H9 (cell line): ENCODE measurements around the gene PPP1R9A. TPM values are rescaled to one million over a fixed set of nuclear protein-coding genes. Genes with fewer than 3 reads are reported as not detected.

Source experiments
- DNase-seq: peaks from one replicate; pipeline ENCODE4 v3.0.0-alpha.2; 2017
- H2AFZ ChIP-seq: one replicate; pipeline ENCODE4 v1.6.1; 2013; ENCODE audit warnings: mild to moderate bottlenecking, low read length, control low read depth, moderate library complexity
- H2AK5ac ChIP-seq: 2 replicates; pipeline ENCODE4 v1.6.1; 2013; ENCODE audit warnings: low read length, control low read depth, mixed read lengths; ENCODE audit not compliant: insufficient read length
- H2BK120ac ChIP-seq: one replicate; pipeline ENCODE4 v1.6.1; 2013; ENCODE audit warnings: low read depth, mild to moderate bottlenecking, low read length, control low read depth, inconsistent platforms; ENCODE audit not compliant: poor library complexity, severe bottlenecking
- H2BK12ac ChIP-seq: 2 replicates; pipeline ENCODE4 v1.6.1; 2013; ENCODE audit warnings: low read length, control low read depth, mixed read lengths, low read depth; ENCODE audit not compliant: insufficient read length
- H2BK15ac ChIP-seq: 2 replicates; pipeline ENCODE4 v1.6.1; 2013; ENCODE audit warnings: low read depth, low read length, control low read depth
- H2BK20ac ChIP-seq: one replicate; pipeline ENCODE4 v1.6.1; 2013; ENCODE audit warnings: low read depth, mild to moderate bottlenecking, low read length, control low read depth, inconsistent platforms; ENCODE audit not compliant: poor library complexity, severe bottlenecking
- H2BK5ac ChIP-seq: 2 replicates; pipeline ENCODE4 v1.6.1; 2013; ENCODE audit warnings: low read length, control low read depth, mixed read lengths; ENCODE audit not compliant: insufficient read length
- H3K14ac ChIP-seq: 2 replicates; pipeline ENCODE4 v1.6.1; 2013; ENCODE audit warnings: low read length, control low read depth; ENCODE audit not compliant: insufficient read depth
- H3K18ac ChIP-seq: 2 replicates; pipeline ENCODE4 v1.6.1; 2013; ENCODE audit warnings: low read depth, mild to moderate bottlenecking, mixed read lengths, low read length, control low read depth; ENCODE audit not compliant: insufficient read length
- H3K23ac ChIP-seq: 2 replicates; pipeline ENCODE4 v1.6.1; 2013; ENCODE audit warnings: low read length, control low read depth, mixed read lengths, low read depth; ENCODE audit not compliant: insufficient read length
- H3K23me2 ChIP-seq: 2 replicates; pipeline ENCODE4 v1.6.1; 2013; ENCODE audit warnings: low read depth, mild to moderate bottlenecking, mixed read lengths, low read length, control low read depth; ENCODE audit not compliant: insufficient read length, poor library complexity, severe bottlenecking
- H3K27ac ChIP-seq: 2 replicates; pipeline ENCODE4 v1.5.1; 2013; ENCODE audit warnings: low read length, control low read depth, mixed read lengths, low read depth; ENCODE audit not compliant: insufficient read length
- H3K27me3 ChIP-seq: 2 replicates; pipeline ENCODE4 v1.6.1; 2013; ENCODE audit warnings: low read length, control low read depth, inconsistent platforms; ENCODE audit not compliant: insufficient read depth
- H3K4ac ChIP-seq: 2 replicates; pipeline ENCODE4 v1.6.1; 2013; ENCODE audit warnings: low read depth, mild to moderate bottlenecking, control low read depth, inconsistent platforms, low read length, moderate library complexity
- H3K4me1 ChIP-seq: 2 replicates; pipeline ENCODE4 v1.6.1; 2013; ENCODE audit warnings: low read length, control low read depth, inconsistent platforms; ENCODE audit not compliant: insufficient read depth
- H3K4me2 ChIP-seq: 2 replicates; pipeline ENCODE4 v1.6.1; 2013; ENCODE audit warnings: low read length, control low read depth, mixed read lengths; ENCODE audit not compliant: insufficient read length, insufficient read depth
- H3K56ac ChIP-seq: 2 replicates; pipeline ENCODE4 v1.6.1; 2013; ENCODE audit warnings: low read depth, mild to moderate bottlenecking, mixed read lengths, low read length, control low read depth; ENCODE audit not compliant: insufficient read length
- H3K79me1 ChIP-seq: 2 replicates; pipeline ENCODE4 v1.6.1; 2013; ENCODE audit warnings: low read depth, mild to moderate bottlenecking, moderate library complexity, low read length, control low read depth, inconsistent platforms; ENCODE audit not compliant: insufficient read depth, poor library complexity, severe bottlenecking
- H3K79me2 ChIP-seq: 2 replicates; pipeline ENCODE4 v1.6.1; 2013; ENCODE audit warnings: low read length, control low read depth, inconsistent platforms; ENCODE audit not compliant: insufficient read depth
- H3K9ac ChIP-seq: 2 replicates; pipeline ENCODE4 v1.6.1; 2013; ENCODE audit warnings: low read length, control low read depth, mixed read lengths; ENCODE audit not compliant: insufficient read length; ENCODE audit errors: extremely low read depth
- H3K9me3 ChIP-seq: one replicate; pipeline ENCODE4 v1.6.1; 2013; ENCODE audit warnings: low read depth, low read length, inconsistent platforms; ENCODE audit not compliant: control insufficient read depth
- H3T11ph ChIP-seq: one replicate; pipeline ENCODE4 v1.6.1; 2013; ENCODE audit warnings: mild to moderate bottlenecking, low read length, control low read depth, inconsistent platforms
- H4K20me1 ChIP-seq: one replicate; pipeline ENCODE4 v1.6.1; 2013; ENCODE audit not compliant: control insufficient read depth, insufficient read length, insufficient read depth
- H4K5ac ChIP-seq: 2 replicates; pipeline ENCODE4 v1.6.1; 2013; ENCODE audit warnings: low read depth, mild to moderate bottlenecking, mixed read lengths, low read length, control low read depth; ENCODE audit not compliant: insufficient read length
- H4K8ac ChIP-seq: replicated peaks from 2 replicates; pipeline ENCODE4 v1.6.1; 2013; ENCODE audit warnings: low read length, control low read depth, mixed read lengths, low read depth; ENCODE audit not compliant: insufficient read length
- H4K91ac ChIP-seq: 2 replicates; pipeline ENCODE4 v1.6.1; 2013; ENCODE audit warnings: low read depth, mild to moderate bottlenecking, moderate library complexity, mixed read lengths, low read length, control low read depth; ENCODE audit not compliant: insufficient read length
- H3K27ac Mint-ChIP-seq, 3 experiments: 2 replicates in 2 of 3; 3 replicates in 1 of 3; pipeline ENCODE4 v1.8.0; 2020 to 2021; ENCODE audit warnings: mixed read lengths in 3 of 3, mild to moderate bottlenecking in 1 of 3, moderate library complexity in 1 of 3
- H3K27me3 Mint-ChIP-seq: 2 replicates; pipeline ENCODE4 v1.8.0; 2021; ENCODE audit warnings: low read depth, mild to moderate bottlenecking, moderate library complexity, mixed read lengths
- H3K36me3 Mint-ChIP-seq, 3 experiments: 2 replicates in 2 of 3; 3 replicates in 1 of 3; pipeline ENCODE4 v1.8.0; 2020 to 2021; ENCODE audit warnings: low read depth in 3 of 3, mixed read lengths in 3 of 3; ENCODE audit not compliant: insufficient read depth in 1 of 3
- H3K4me1 Mint-ChIP-seq, 2 experiments: 2 replicates each; pipeline ENCODE4 v1.8.0; 2020; ENCODE audit warnings: mixed read lengths in 2 of 2
- H3K4me3 Mint-ChIP-seq, 2 experiments: 2 replicates in 1 of 2; 3 replicates in 1 of 2; pipeline ENCODE4 v1.8.0; 2020 to 2021; ENCODE audit warnings: mild to moderate bottlenecking in 2 of 2, mixed read lengths in 2 of 2, moderate library complexity in 1 of 2
- H3K9me3 Mint-ChIP-seq, 2 experiments: 2 replicates in 1 of 2; 3 replicates in 1 of 2; pipeline ENCODE4 v1.8.0; 2020; ENCODE audit warnings: mild to moderate bottlenecking in 2 of 2, mixed read lengths in 2 of 2, moderate library complexity in 1 of 2
- CTCF ChIP-seq: fragments of 200-600 bp; sonication (generic); conservative IDR thresholded peaks from 3 replicates; pipeline ENCODE4 v1.8.0; 2021; ENCODE audit warnings: antibody characterized with exemption, mild to moderate bottlenecking
- WGBS: extraction: QIAGEN DNeasy Blood & Tissue Kit; methylation state at CpG from one replicate; pipeline ENCODE4 v1.1.7; 2013; ENCODE audit warnings: missing lambda C conversion rate, low lambda C conversion rate, mixed read lengths; ENCODE audit not compliant: insufficient read length; ENCODE audit errors: extremely low coverage; 5-methylcytosine and 5-hydroxymethylcytosine counted together
- total RNA-seq: library from RNA; stranded (reverse); gene quantifications from 2 replicates; pipeline ENCODE4 v1.2.1, GENCODE V29; 2021

The PPP1R9A gene
- total RNA-seq, 1 experiment from 2014 or later: 17.0 TPM

DNA sequence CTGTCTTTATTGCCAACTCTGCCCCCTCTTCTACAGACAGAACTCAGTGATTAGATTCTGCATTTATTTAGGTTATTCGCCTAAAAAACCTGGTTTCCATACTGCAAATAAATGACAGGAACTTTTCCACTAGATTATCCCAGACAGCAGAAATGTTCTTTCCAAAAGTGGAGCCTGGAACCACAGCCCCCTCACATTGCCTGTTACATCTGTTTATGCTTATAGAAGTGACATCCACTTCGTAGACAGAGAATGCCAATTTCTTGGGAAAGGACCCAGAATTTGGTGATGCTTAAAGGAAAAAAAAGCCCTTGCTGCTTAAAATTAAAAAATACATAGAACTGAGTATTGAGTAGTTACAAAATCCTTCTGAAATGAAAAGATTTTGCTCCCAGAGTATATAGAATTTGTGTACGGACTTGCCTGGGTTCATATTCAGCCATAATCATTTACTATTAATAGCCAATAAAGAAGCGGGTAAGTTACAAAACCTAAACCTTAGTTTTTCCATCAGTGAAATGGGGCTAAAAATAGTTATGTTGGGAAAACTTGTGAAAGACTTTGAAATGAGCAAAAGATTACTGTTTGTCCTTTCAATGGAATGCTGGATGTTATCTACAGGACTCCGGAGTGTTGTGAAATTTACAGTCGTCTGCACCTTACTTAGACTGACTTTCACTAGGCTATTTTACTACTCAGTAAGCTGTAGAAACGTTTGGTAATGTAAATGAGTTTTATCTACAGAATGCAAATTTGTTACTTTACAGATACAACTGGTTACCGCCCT is 1.1 kb upstream of the PPP1R9A start:
- WGBS: no CpG with 5 or more reads among the region's 8 CpGs

More for the DNA sequence above, 1.1 kb upstream of the PPP1R9A start:
- H3K79me1 ChIP-seq: no peaks in the 10 kb centered on the region
- H2BK20ac ChIP-seq: no peak overlapping the region
- H3K18ac ChIP-seq: no peak overlapping the region
- no peak overlapping the region for H3K27ac ChIP-seq
- no peaks in the 10 kb centered on the region for H3K23me2 ChIP-seq
- H2BK120ac ChIP-seq: no peak overlapping the region
- H3K56ac ChIP-seq: no peak overlapping the region
- H2AK5ac ChIP-seq: no peak overlapping the region
- no peak overlapping the region for H3T11ph ChIP-seq
- H4K8ac ChIP-seq: no peak overlapping the region
- H3K9ac ChIP-seq: no peak overlapping the region
- no peak for DNase-seq
- peaks cover 7% of the 10 kb centered on the region; the same call in 1 of the 2 replicates for H3K4me1 ChIP-seq
- no peaks in the 10 kb centered on the region for H3K9me3 ChIP-seq
- Mint-ChIP-seq H3K9me3 (no peaks in the 10 kb centered on the region), H3K4me3 (no peak overlapping the region), H3K36me3 (peaks cover 5 to 13% (median 5%) of the 10 kb centered on the region in 3 experiments), H3K4me1 (peaks cover 33 to 35% of the 10 kb centered on the region in 2 experiments), H3K27ac (no peak overlapping the region), H3K27me3 (no peaks in the 10 kb centered on the region)
- H4K5ac ChIP-seq: no peak overlapping the region
- H2BK15ac ChIP-seq: no peak overlapping the region
- no peak overlapping the region for H3K4me2 ChIP-seq
- no peak overlapping the region for H3K14ac ChIP-seq
- no peak overlapping the region for H4K91ac ChIP-seq
- no peaks in the 10 kb centered on the region for H4K20me1 ChIP-seq
- H2AFZ ChIP-seq: no peak overlapping the region
- no peak overlapping the region for H3K23ac ChIP-seq
- no peaks in the 10 kb centered on the region for H3K79me2 ChIP-seq
- H2BK5ac ChIP-seq: no peak overlapping the region
- no peaks in the 10 kb centered on the region for H3K27me3 ChIP-seq
- H3K4ac ChIP-seq: no peak overlapping the region
- no peak overlapping the region for H2BK12ac ChIP-seq
- TF ChIP-seq CTCF: no peak
